ENCODE measurements around the gene DOC2A. TPM values are rescaled to one million over a fixed set of nuclear protein-coding genes. Genes with fewer than 3 reads are reported as not detected.

The DOC2A gene
- total RNA-seq, 2 experiments from 2014 or later, result 0.14 TPM

GRCh38 chr16:29987371-29988085 is 23.3 kb downstream of the DOC2A start:
- H3K27me3 ChIP-seq (ENCODE audit: control insufficient read depth in 1 of 2, insufficient read depth in 2 of 2, low read length in 2 of 2), result no peaks in the 10 kb centered on the region
- DNase-seq, result no peak
- peaks cover 87% of the 10 kb centered on the region for H3K36me3 ChIP-seq (ENCODE audit: insufficient read depth, low read length)
- no peak overlapping the region for H3K4me3 ChIP-seq (ENCODE audit: low read length)
- no peak for TF ChIP-seq CTCF (IDR thresholded peaks at IDR 0.05)
- H3K4me1 ChIP-seq (ENCODE audit: insufficient read depth, low read length), result no peaks in the 10 kb centered on the region
- intact Hi-C loops (cut with DNase I, micrococcal nuclease), result no loop called here
- ChIA-PET POLR2A (no interaction called here), CTCF (no interaction called here)
- Mint-ChIP-seq H3K4me1 (ENCODE audit: low read depth) (no peaks in the 10 kb centered on the region), H3K9me3 (no peaks in the 10 kb centered on the region), H3K36me3 (ENCODE audit: low read depth) (peaks cover 80% of the 10 kb centered on the region), H3K4me3 (no peak overlapping the region), H3K27me3 (no peaks in the 10 kb centered on the region), H3K27ac (no peak overlapping the region)
- no peaks in the 10 kb centered on the region for H3K9me3 ChIP-seq (ENCODE audit: control insufficient read depth in 1 of 2, insufficient read depth in 1 of 2, low read length in 2 of 2)
- no peak overlapping the region for H3K27ac ChIP-seq (ENCODE audit: low read depth in 1 of 2, low read length in 2 of 2)
- ATAC-seq (ENCODE audit: poor library complexity), result no peak

GRCh38 chr16:29986931-29987330 is 23.9 kb downstream of the DOC2A start:
- no peak for TF ChIP-seq CTCF (IDR thresholded peaks at IDR 0.05)
- H3K27me3 Mint-ChIP-seq, result no peaks in the 10 kb centered on the region
- Histone ChIP-seq H3K4me3 (ENCODE audit: low read length) (no peak overlapping the region), H3K27ac (ENCODE audit: low read depth in 1 of 2, low read length in 2 of 2) (no peak overlapping the region), H3K27me3 (ENCODE audit: control insufficient read depth in 1 of 2, insufficient read depth in 2 of 2, low read length in 2 of 2) (no peaks in the 10 kb centered on the region), H3K36me3 (ENCODE audit: insufficient read depth, low read length) (peaks cover 89% of the 10 kb centered on the region), H3K9me3 (ENCODE audit: control insufficient read depth in 1 of 2, insufficient read depth in 1 of 2, low read length in 2 of 2) (no peaks in the 10 kb centered on the region), H3K4me1 (ENCODE audit: insufficient read depth, low read length) (no peaks in the 10 kb centered on the region)
- ATAC-seq (ENCODE audit: poor library complexity) (no peak), DNase-seq (no peak)
- H3K4me3 Mint-ChIP-seq, result no peak overlapping the region
- POLR2A ChIA-PET, result interaction anchor here (1.4 kb wide), 1 partner anchor 25 kb away, joined by 4 read pairs; the partner anchor contains the start of gene TMEM219
- no peaks in the 10 kb centered on the region for H3K9me3 Mint-ChIP-seq
- peaks cover 80% of the 10 kb centered on the region for H3K36me3 Mint-ChIP-seq (ENCODE audit: low read depth)
- no peaks in the 10 kb centered on the region for H3K4me1 Mint-ChIP-seq (ENCODE audit: low read depth)
- CTCF ChIA-PET, result no interaction called here
- no peak overlapping the region for H3K27ac Mint-ChIP-seq
- intact Hi-C loops (cut with DNase I, micrococcal nuclease), result no loop called here

- Mint-ChIP-seq H3K4me1 (ENCODE audit: low read depth) (no peaks in the 10 kb centered on the region), H3K9me3 (no peaks in the 10 kb centered on the region)
Observed at GRCh38 chr16:29986231-29986630, 24.6 kb downstream of the DOC2A start.

More at GRCh38 chr16:29986231-29986630, 24.6 kb downstream of the DOC2A start:
- H3K27me3 Mint-ChIP-seq, result no peaks in the 10 kb centered on the region
- Histone ChIP-seq H3K27me3 (ENCODE audit: control insufficient read depth in 1 of 2, insufficient read depth in 2 of 2, low read length in 2 of 2) (no peaks in the 10 kb centered on the region), H3K36me3 (ENCODE audit: insufficient read depth, low read length) (peaks cover 91% of the 10 kb centered on the region), H3K4me1 (ENCODE audit: insufficient read depth, low read length) (no peaks in the 10 kb centered on the region), H3K9me3 (ENCODE audit: control insufficient read depth in 1 of 2, insufficient read depth in 1 of 2, low read length in 2 of 2) (no peaks in the 10 kb centered on the region), H3K4me3 (ENCODE audit: low read length) (no peak overlapping the region), H3K27ac (ENCODE audit: low read depth in 1 of 2, low read length in 2 of 2) (no peak overlapping the region)
- no peak for DNase-seq
- H3K27ac Mint-ChIP-seq, result no peak overlapping the region
- ATAC-seq (ENCODE audit: poor library complexity), result no peak
- ChIA-PET POLR2A (interaction anchor here (1.1 to 1.4 kb wide), 2 partner anchors 10 to 24 kb away, joined by 3 to 4 read pairs; partner anchors contain the start of genes INO80E and TMEM219), CTCF (interaction anchor here (0.5 kb wide), 1 partner anchor 1025 kb away, joined by 3 read pairs; no protein-coding TSS in a partner anchor)
- no peak overlapping the region for H3K4me3 Mint-ChIP-seq
- intact Hi-C loops (cut with DNase I, micrococcal nuclease), result no loop called here
- peaks cover 86% of the 10 kb centered on the region for H3K36me3 Mint-ChIP-seq (ENCODE audit: low read depth)
- no peak for TF ChIP-seq CTCF (IDR thresholded peaks at IDR 0.05)

Data from CD4-positive, alpha-beta T cell (primary cell).